Fibroblast of the aortic adventitia (primary cell): Measurements from ENCODE around the gene NFATC1. TPM values are rescaled to one million over a fixed set of nuclear protein-coding genes. Genes with fewer than 3 reads are reported as not detected.

Experiments
- DNase-seq: peaks from one replicate; pipeline ENCODE4 v3.0.0-alpha.2; 2010; ENCODE audit warnings: low read depth
- H3K4me3 ChIP-seq: 2 replicates; pipeline ENCODE4 v1.5.1; 2011; ENCODE audit warnings: low read depth, mild to moderate bottlenecking, control low read depth, low read length, moderate library complexity
- CTCF ChIP-seq: IDR thresholded peaks from 2 replicates; pipeline ENCODE4 v1.5.1; 2011; ENCODE audit warnings: mild to moderate bottlenecking, low read length, control low read depth, inconsistent platforms; ENCODE audit not compliant: insufficient read depth
- total RNA-seq: library from RNA; depleted of rRNA; stranded (reverse); fragments of >200 nt; gene quantifications from 2 replicates; pipeline ENCODE4 v1.2.3, GENCODE V29; 2012; ENCODE audit warnings: low replicate concordance

NFATC1 gene
- total RNA-seq, 1 donor: 3.0 TPM

GRCh38 chr18:79438089-79438897, 42.6 kb downstream of the NFATC1 start:
- H3K4me3 ChIP-seq: no peak overlapping the region
- no peak for DNase-seq
- no peak for TF ChIP-seq CTCF

- no peak overlapping the region for H3K4me3 ChIP-seq
- DNase-seq: no peak
- no peak for TF ChIP-seq CTCF
Observed at GRCh38 chr18:79438898-79439627, 43.3 kb downstream of the NFATC1 start.

GRCh38 chr18:79439628-79440023, 43.9 kb downstream of the NFATC1 start:
- DNase-seq: no peak
- TF ChIP-seq CTCF: no peak
- H3K4me3 ChIP-seq: no peak overlapping the region

- H3K4me3 ChIP-seq: no peak overlapping the region
- no peak for TF ChIP-seq CTCF
- DNase-seq: no peak
Observed at GRCh38 chr18:79440316-79441110, 44.8 kb downstream of the NFATC1 start.

GRCh38 chr18:79441420-79441819, 45.7 kb downstream of the NFATC1 start:
- no peak for DNase-seq
- H3K4me3 ChIP-seq: no peak overlapping the region
- no peak for TF ChIP-seq CTCF

- TF ChIP-seq CTCF: no peak
- no peak overlapping the region for H3K4me3 ChIP-seq
- DNase-seq: peak; percentile 63
Observed at GRCh38 chr18:79442508-79443221, 46.9 kb downstream of the NFATC1 start.
